ENCODE data around the gene RREB1.

DNA sequence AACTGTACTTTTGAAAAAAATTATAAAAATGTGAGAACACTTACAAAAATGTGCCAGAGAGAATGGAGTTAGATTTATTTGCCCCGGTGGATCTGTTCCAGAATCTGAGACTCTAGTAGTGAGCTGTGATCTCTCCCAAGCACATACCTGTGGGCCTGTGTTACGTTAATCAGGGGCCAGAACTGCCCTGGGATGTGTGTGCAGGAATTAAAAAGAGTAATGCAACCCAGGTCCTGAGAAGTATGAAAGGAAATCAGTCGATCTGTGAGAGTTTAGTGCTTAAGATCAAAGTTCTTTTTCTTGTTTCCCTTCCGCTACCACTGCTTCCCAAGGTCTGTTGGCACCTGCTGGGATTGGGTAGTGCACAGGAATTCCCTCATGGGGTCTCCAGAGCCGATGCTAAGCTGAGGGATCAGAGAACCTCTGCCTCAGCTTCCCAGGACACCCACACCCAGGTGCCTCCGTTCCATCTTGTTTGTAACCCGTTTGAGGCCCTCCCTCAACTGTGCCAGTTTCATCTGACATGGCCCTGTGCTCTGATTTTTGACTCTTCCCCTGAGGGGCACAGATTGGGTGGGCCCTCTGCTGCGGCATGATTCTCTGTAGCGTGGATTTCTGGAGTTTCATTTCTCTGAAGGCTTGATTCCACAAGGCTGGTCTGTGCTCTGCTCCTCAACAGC is 87.7 kb downstream of the RREB1 start:
- no peak for TF ChIP-seq CTCF (IDR thresholded peaks at IDR 0.05; ENCODE audit: borderline replicate concordance, extremely low read depth, low read length, poor library complexity, severe bottlenecking)
- TF ChIP-seq EZH2 (IDR thresholded peaks at IDR 0.05; ENCODE audit: borderline replicate concordance, low read depth, low read length, severe bottlenecking): no peak
